Naive thymus-derived CD8-positive, alpha-beta T cell (primary cell): ENCODE data around the gene PEX11A. TPM values are rescaled to one million over a fixed set of nuclear protein-coding genes. Genes with fewer than 3 reads are reported as not detected.

Experiments
- polyA plus RNA-seq, 3 donors: library from polyadenylated mRNA; unstranded; fragments of 300-500 nt; fragmentation: Illumina TruSeq; gene quantifications; one replicate each; pipeline ENCODE4 v1.2.3, GENCODE V29; 2021
- total RNA-seq, 8 experiments: library from RNA in 2 of 8; stranded (reverse) in 2 of 8; gene quantifications; one replicate each; pipeline ENCODE4 v1.2.3 and lab custom pipeline; 2021 to 2026

Gene PEX11A
- total and polyA plus RNA-seq, 5 experiments from 2014 or later: 2.3 to 3.8 (median 2.7) TPM

Other genes starting within 250 kb of the PEX11A start
- not detected for gene RHCG, start 194.2 kb downstream of the PEX11A start, total RNA-seq
- gene RHCG, start 194.2 kb downstream of the PEX11A start, polyA plus RNA-seq: not detected
- gene TICRR, start 115.3 kb downstream of the PEX11A start, total RNA-seq: under 1 TPM; 0.05 to 0.16 TPM
- not detected for gene TICRR, start 115.3 kb downstream of the PEX11A start, polyA plus RNA-seq
- under 1 TPM in 1 of 2 experiments, not detected in 1; 0.10 TPM for gene KIF7, start 35.3 kb downstream of the PEX11A start, total RNA-seq
- gene KIF7, start 35.3 kb downstream of the PEX11A start, polyA plus RNA-seq: under 1 TPM in 1 of 3 donors, not detected in 2; 0.17 TPM
- gene PLIN1, start 11.4 kb downstream of the PEX11A start, total RNA-seq: 1 to 10 TPM in 1 of 2 experiments, under 1 TPM in 1; 0.96 to 2.2 TPM
- gene PLIN1, start 11.4 kb downstream of the PEX11A start, polyA plus RNA-seq: not detected
- gene WDR93, start 57 bp upstream of the PEX11A start, total RNA-seq: under 1 TPM in 1 of 2 experiments, not detected in 1; 0.19 TPM
- under 1 TPM in 1 of 3 donors, not detected in 2; 0.33 TPM for gene WDR93, start 57 bp upstream of the PEX11A start, polyA plus RNA-seq
- under 1 TPM; 0.26 to 0.27 TPM for gene MESP1, start 60.5 kb upstream of the PEX11A start, total RNA-seq
- gene MESP1, start 60.5 kb upstream of the PEX11A start, polyA plus RNA-seq: under 1 TPM; 0.06 to 0.81 (median 0.50) TPM
- not detected for gene MESP2, start 85.6 kb upstream of the PEX11A start, total RNA-seq
- not detected for gene MESP2, start 85.6 kb upstream of the PEX11A start, polyA plus RNA-seq
- 1 to 10 TPM in 1 of 2 experiments, under 1 TPM in 1; 0.88 to 1.1 TPM for gene ANPEP, start 124.1 kb upstream of the PEX11A start, total RNA-seq
- gene ANPEP, start 124.1 kb upstream of the PEX11A start, polyA plus RNA-seq: under 1 TPM in 1 of 3 donors, not detected in 2; 0.06 TPM
- gene AP3S2, start 203.2 kb upstream of the PEX11A start, total RNA-seq: 10 to 100 TPM; 29.4 to 38.9 TPM
- 10 to 100 TPM; 30.7 to 40.7 (median 36.9) TPM for gene AP3S2, start 203.2 kb upstream of the PEX11A start, polyA plus RNA-seq
- gene ARPIN, start 222.2 kb upstream of the PEX11A start, total RNA-seq: under 1 TPM in 1 of 2 experiments, not detected in 1; 0.14 TPM
- not detected for gene ARPIN, start 222.2 kb upstream of the PEX11A start, polyA plus RNA-seq